ENCODE measurements around the gene ARV1.
"Not testable (repeated sequence)": the region's sequence is repeated elsewhere in the genome, so short reads cannot be mapped to it uniquely, and the experiment has no call there.

The ARV1 gene

DNA sequence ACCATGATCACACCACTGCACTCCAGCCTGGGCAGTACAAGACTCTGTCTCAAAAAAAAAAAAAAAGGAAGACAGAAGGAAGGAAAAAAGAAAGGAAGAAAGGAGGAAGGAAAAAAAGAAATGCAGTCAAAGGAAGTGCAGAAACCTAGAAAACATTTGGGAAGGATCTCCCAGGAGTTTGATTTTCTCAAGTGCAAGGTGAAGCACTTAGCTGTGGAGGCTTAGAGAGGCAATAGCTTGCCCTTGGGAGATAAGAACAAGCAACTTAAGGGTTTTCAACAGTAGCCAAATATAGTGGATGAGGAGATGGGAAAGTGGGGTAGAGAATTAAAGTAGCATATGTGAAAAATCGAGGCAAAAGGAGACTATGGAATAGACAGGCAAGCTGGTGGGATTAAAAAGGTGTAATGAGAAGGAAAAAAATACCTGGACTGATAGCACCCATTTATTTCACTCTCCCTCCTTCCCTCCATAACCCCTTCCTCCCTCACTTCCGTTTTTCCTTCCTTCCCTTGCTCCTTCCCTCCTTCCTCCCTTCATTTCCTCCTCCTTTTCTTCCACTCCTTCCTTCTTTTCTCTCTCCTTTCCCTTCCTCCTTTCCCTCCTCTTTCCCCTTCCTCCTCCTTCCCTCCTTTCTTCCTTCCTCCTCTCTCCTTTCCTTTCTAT is 68.0 kb downstream of the ARV1 start:
- no peak for DNase-seq

DNA sequence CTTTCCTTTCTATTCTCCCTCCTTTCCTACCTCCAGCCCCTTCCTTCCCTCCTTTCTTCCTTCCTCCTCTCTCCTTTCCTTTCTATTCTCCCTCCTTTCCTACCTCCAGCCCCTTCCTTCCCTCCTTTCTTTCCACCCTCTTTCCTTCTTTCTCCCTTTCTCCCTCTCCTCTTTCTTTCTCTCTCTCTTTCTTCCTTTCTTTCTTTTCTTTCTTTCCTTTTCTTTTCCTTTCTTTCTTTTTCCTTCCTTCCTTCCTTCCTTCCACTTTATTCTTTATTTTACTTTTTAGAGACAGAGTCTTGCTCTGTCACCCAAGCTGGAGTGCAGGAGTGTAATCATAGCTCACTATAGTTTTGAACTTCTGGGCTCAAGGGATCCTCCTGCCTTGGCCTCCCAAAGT is 68.6 kb downstream of the ARV1 start:
- not testable (repeated sequence) for DNase-seq

DNA sequence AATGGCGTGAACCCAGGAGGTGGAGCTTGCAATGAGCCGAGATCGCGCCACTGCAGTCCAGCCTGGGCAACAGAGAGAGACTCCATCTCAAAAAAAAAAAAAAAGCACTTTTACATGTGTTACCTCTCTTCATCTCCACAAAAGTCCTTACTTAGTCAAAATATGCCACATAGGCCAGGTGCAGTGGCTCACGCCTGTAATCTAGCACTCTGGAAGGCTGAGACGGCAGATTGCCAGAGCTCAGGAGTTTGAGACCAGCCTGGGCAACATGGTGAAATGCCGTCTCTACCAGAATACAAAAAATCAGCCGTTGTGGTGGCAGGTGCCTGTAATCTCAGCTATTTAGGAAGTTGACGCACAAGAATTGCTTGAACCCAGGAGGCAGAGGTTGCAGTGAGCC is 69.5 kb downstream of the ARV1 start:
- DNase-seq = not testable (repeated sequence)

DNA sequence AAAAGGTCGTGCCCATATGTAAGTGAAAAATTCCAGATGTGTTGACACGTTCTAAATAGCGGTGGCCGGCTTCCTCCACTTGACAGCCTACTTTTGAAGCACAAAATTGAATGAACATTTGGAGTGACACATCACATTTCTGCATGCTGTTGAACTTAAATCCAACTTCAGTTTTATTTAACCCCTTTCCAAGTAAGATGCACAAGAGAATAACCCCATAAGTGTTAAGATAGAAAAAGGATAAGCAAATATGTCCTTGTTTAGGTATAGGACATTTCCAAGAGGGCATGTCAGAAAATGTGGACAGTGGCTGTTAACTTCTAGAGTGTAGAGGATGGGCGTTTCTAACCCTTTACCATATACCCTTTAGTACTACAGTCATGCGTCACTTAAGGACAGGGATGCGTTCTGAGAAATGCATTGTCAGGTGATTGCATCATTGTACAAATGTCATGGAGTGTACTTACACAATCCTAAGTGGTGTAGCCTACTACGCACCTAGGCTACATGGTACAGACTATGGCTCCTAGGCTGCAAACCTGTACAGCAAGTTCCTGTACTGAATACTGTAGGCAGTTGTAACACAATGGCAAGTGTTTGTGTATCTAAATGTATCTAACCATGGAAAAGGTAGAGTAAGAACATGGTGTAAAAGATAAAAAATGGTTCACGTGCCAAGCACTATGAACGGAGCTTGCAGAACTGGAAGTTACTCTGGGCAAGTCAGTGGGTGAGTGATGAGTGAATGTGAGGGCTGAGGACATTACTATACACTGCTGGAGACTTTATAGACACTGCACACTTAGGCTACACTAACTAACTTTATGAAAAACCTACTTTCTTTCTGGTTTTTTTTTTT is 70.5 kb downstream of the ARV1 start:
- no peak for DNase-seq
